Mesothelial cell of epicardium (in vitro differentiated cells): ENCODE measurements around the gene DACT1. TPM values are rescaled to one million over a fixed set of nuclear protein-coding genes. Genes with fewer than 3 reads are reported as not detected.

Experiments
- DNase-seq, 2 experiments: peaks; one replicate each; pipeline ENCODE4 v3.0.0; 2021; ENCODE audit warnings: low spot score in 2 of 2; ENCODE audit not compliant: unreplicated experiment in 2 of 2
- H3K27ac Mint-ChIP-seq: 2 replicates; pipeline ENCODE4 v1.8.0; 2021; ENCODE audit warnings: mixed read lengths
- H3K27me3 Mint-ChIP-seq: 2 replicates; pipeline ENCODE4 v1.8.0; 2021; ENCODE audit warnings: low read depth, mixed read lengths
- H3K36me3 Mint-ChIP-seq: 2 replicates; pipeline ENCODE4 v1.8.0; 2021; ENCODE audit warnings: mixed read lengths
- H3K4me1 Mint-ChIP-seq: 2 replicates; pipeline ENCODE4 v1.8.0; 2021; ENCODE audit warnings: mixed read lengths
- H3K4me3 Mint-ChIP-seq: 2 replicates; pipeline ENCODE4 v1.8.0; 2021; ENCODE audit warnings: mild to moderate bottlenecking, moderate library complexity, mixed read lengths
- H3K9me3 Mint-ChIP-seq: 2 replicates; pipeline ENCODE4 v1.8.0; 2021; ENCODE audit warnings: mixed read lengths
- CTCF ChIP-seq: fragments of 200-600 bp; sonication (generic); IDR thresholded peaks from one replicate; pipeline ENCODE4 v1.5.0; 2021; ENCODE audit warnings: antibody characterized with exemption; ENCODE audit not compliant: unreplicated experiment
- total RNA-seq: library from RNA; stranded (reverse); gene quantifications from 3 replicates; pipeline ENCODE4 v1.2.1, GENCODE V29; 2021

DACT1 gene
- total RNA-seq, 1 donor from 2014 or later: 61.7 TPM

- no peaks in the 10 kb centered on the region for H3K9me3 Mint-ChIP-seq
- TF ChIP-seq CTCF: no peak
- peaks cover 39% of the 10 kb centered on the region for H3K36me3 Mint-ChIP-seq
- peaks cover 38% of the 10 kb centered on the region for H3K4me1 Mint-ChIP-seq
- no peaks in the 10 kb centered on the region for H3K27me3 Mint-ChIP-seq
- H3K27ac Mint-ChIP-seq: no peak overlapping the region
- DNase-seq: no peak
- H3K4me3 Mint-ChIP-seq: no peak overlapping the region
These were observed 3.7 kb downstream of the DACT1 start for GRCh38 chr14:58641509-58641908.

GRCh38 chr14:58643366-58643765 is 5.6 kb downstream of the DACT1 start:
- Mint-ChIP-seq H3K4me1 (peaks cover 35% of the 10 kb centered on the region), H3K9me3 (no peaks in the 10 kb centered on the region), H3K27ac (peak overlapping the region; percentile 72)

GRCh38 chr14:58645641-58646040 is 7.9 kb downstream of the DACT1 start:
- H3K36me3 Mint-ChIP-seq: peaks cover 49% of the 10 kb centered on the region
- no peak for DNase-seq
- H3K27ac Mint-ChIP-seq: no peak overlapping the region
- no peak for TF ChIP-seq CTCF
- H3K4me1 Mint-ChIP-seq: peaks cover 17% of the 10 kb centered on the region
- no peaks in the 10 kb centered on the region for H3K9me3 Mint-ChIP-seq
- no peak overlapping the region for H3K4me3 Mint-ChIP-seq
- no peaks in the 10 kb centered on the region for H3K27me3 Mint-ChIP-seq

More at GRCh38 chr14:58643366-58643765, 5.6 kb downstream of the DACT1 start:
- Mint-ChIP-seq H3K36me3 (peaks cover 50% of the 10 kb centered on the region), H3K4me3 (no peak overlapping the region), H3K27me3 (no peaks in the 10 kb centered on the region)
- no peak for TF ChIP-seq CTCF
- no peak for DNase-seq

GRCh38 chr14:58646479-58646878 is 8.7 kb downstream of the DACT1 start:
- Mint-ChIP-seq H3K4me3 (no peak overlapping the region), H3K27ac (no peak overlapping the region), H3K27me3 (no peaks in the 10 kb centered on the region), H3K36me3 (peaks cover 44% of the 10 kb centered on the region), H3K9me3 (no peaks in the 10 kb centered on the region), H3K4me1 (peaks cover 12% of the 10 kb centered on the region)
- no peak for TF ChIP-seq CTCF
- no peak for DNase-seq

- H3K27ac Mint-ChIP-seq: no peak overlapping the region
- no peaks in the 10 kb centered on the region for H3K27me3 Mint-ChIP-seq
- H3K4me1 Mint-ChIP-seq: peaks cover 11% of the 10 kb centered on the region
- TF ChIP-seq CTCF: no peak
- H3K4me3 Mint-ChIP-seq: no peak overlapping the region
- no peaks in the 10 kb centered on the region for H3K9me3 Mint-ChIP-seq
- DNase-seq: no peak
- peaks cover 39% of the 10 kb centered on the region for H3K36me3 Mint-ChIP-seq
These were observed 10.0 kb downstream of the DACT1 start for GRCh38 chr14:58647777-58648176.

GRCh38 chr14:58650857-58651256 is 13.1 kb downstream of the DACT1 start:
- TF ChIP-seq CTCF: no peak
- no peaks in the 10 kb centered on the region for H3K27me3 Mint-ChIP-seq
- H3K4me3 Mint-ChIP-seq: no peak overlapping the region
- H3K4me1 Mint-ChIP-seq: no peaks in the 10 kb centered on the region
- peaks cover 16% of the 10 kb centered on the region for H3K36me3 Mint-ChIP-seq
- no peak overlapping the region for H3K27ac Mint-ChIP-seq
- DNase-seq: no peak
- no peaks in the 10 kb centered on the region for H3K9me3 Mint-ChIP-seq
